ENCODE measurements around the gene RAC3.

GRCh38 chr17:82039695-82040299, 8.3 kb downstream of the RAC3 start:
- TF ChIP-seq, protein P1, sequence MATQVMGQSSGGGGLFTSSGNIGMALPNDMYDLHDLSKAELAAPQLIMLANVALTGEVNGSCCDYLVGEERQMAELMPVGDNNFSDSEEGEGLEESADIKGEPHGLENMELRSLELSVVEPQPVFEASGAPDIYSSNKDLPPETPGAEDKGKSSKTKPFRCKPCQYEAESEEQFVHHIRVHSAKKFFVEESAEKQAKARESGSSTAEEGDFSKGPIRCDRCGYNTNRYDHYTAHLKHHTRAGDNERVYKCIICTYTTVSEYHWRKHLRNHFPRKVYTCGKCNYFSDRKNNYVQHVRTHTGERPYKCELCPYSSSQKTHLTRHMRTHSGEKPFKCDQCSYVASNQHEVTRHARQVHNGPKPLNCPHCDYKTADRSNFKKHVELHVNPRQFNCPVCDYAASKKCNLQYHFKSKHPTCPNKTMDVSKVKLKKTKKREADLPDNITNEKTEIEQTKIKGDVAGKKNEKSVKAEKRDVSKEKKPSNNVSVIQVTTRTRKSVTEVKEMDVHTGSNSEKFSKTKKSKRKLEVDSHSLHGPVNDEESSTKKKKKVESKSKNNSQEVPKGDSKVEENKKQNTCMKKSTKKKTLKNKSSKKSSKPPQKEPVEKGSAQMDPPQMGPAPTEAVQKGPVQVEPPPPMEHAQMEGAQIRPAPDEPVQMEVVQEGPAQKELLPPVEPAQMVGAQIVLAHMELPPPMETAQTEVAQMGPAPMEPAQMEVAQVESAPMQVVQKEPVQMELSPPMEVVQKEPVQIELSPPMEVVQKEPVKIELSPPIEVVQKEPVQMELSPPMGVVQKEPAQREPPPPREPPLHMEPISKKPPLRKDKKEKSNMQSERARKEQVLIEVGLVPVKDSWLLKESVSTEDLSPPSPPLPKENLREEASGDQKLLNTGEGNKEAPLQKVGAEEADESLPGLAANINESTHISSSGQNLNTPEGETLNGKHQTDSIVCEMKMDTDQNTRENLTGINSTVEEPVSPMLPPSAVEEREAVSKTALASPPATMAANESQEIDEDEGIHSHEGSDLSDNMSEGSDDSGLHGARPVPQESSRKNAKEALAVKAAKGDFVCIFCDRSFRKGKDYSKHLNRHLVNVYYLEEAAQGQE (IDR thresholded peaks at IDR 0.05; ENCODE audit: low read depth) = no peak
- TF ChIP-seq YY1 (IDR thresholded peaks at IDR 0.05; ENCODE audit: low read depth) = no peak
- no peak for TF ChIP-seq EP300 (IDR thresholded peaks at IDR 0.05; ENCODE audit: borderline replicate concordance)
- TF ChIP-seq RAD21 (IDR thresholded peaks at IDR 0.05; ENCODE audit: low read depth) = no peak
- TF ChIP-seq TEAD4 (IDR thresholded peaks at IDR 0.05) = no peak
- TF ChIP-seq CEBPB (IDR thresholded peaks at IDR 0.05) = no peak
- no peak for TF ChIP-seq CREB1 (IDR thresholded peaks at IDR 0.05; ENCODE audit: low read depth)
- TF ChIP-seq FOXM1 (IDR thresholded peaks at IDR 0.05; ENCODE audit: borderline replicate concordance, low read depth) = no peak
- no peak for TF ChIP-seq TAF1 (IDR thresholded peaks at IDR 0.05; ENCODE audit: low read depth)
- no peak for TF ChIP-seq MAX (IDR thresholded peaks at IDR 0.05)
- TF ChIP-seq EGR1 (IDR thresholded peaks at IDR 0.05) = no peak
- 0 out of 2 replicates have a peak, but pooled peaks have one; percentile 19 for TF ChIP-seq NFIC (IDR thresholded peaks at IDR 0.05)
